A549 (cell line): ENCODE measurements around the gene HCST. TPM values are rescaled to one million over a fixed set of nuclear protein-coding genes. Genes with fewer than 3 reads are reported as not detected.

ENCODE experiments used
- ATAC-seq, 2 experiments: fragments of 200-7000 bp in 1 of 2; fragments of >200 bp in 1 of 2; cut with Nextera tagmentation in 1 of 2; cut with Tn5 transposase in 1 of 2; 3 replicates each; pipeline versions ENCODE4 v1.8.0 to v1.9.1; 2018 to 2020; ENCODE audit warnings: mild to moderate bottlenecking in 1 of 2, moderate library complexity in 1 of 2
- CTCF ChIA-PET: fragments of 300-600 bp; sonication (Branson Sonifier 250); formaldehyde crosslinking; extraction: SDS; loops from one replicate; lab custom pipeline; 2021; ENCODE audit warnings: antibody characterized with exemption, inconsistent platforms; lab: Yijun Ruan, JAX
- POLR2A ChIA-PET: fragments of 350-600 bp; formaldehyde crosslinking; extraction: SDS; loops from one replicate; lab custom pipeline; 2021; ENCODE audit warnings: antibody characterized with exemption, inconsistent platforms; lab: Yijun Ruan, JAX
- DNase-seq, 2 experiments: peaks; one replicate each; pipeline versions ENCODE4 v3.0.0 to v3.0.0-alpha.2; 2011 to 2016; ENCODE audit warnings: low read depth in 1 of 2, low spot score in 1 of 2
- FAIRE-seq: peaks from 2 replicates; lab custom pipeline; 2011; peaks lifted over from hg19 to GRCh38; lab: Jason Lieb, UNC
- H3K27ac ChIP-seq, 2 experiments: fragments of >200 bp; sonication (Bioruptor Twin); formaldehyde crosslinking; 3 replicates each; pipeline ENCODE4 v1.5.1; 2016 to 2017
- H3K4me1 ChIP-seq: fragments of >200 bp; sonication (Bioruptor Twin); formaldehyde crosslinking; 3 replicates; pipeline ENCODE4 v1.6.1; 2016
- H3K4me2 ChIP-seq: fragments of >200 bp; sonication (Bioruptor Twin); formaldehyde crosslinking; 3 replicates; pipeline ENCODE4 v1.6.1; 2016
- H3K4me3 ChIP-seq: fragments of >200 bp; sonication (Bioruptor Twin); formaldehyde crosslinking; 3 replicates; pipeline ENCODE4 v1.5.1; 2016
- H3K9me3 ChIP-seq: fragments of >200 bp; sonication (Bioruptor Twin); formaldehyde crosslinking; 3 replicates; pipeline ENCODE4 v1.6.1; 2016
- ATOH8 ChIP-seq: fragments of 250-450 bp; sonication (Bioruptor Pico); IDR thresholded peaks from 2 replicates; pipeline ENCODE4 v1.5.0; 2020; ENCODE audit warnings: low read depth, mild to moderate bottlenecking, moderate library complexity
- CBX8 ChIP-seq: fragments of 200-600 bp; sonication (generic); IDR thresholded peaks from 2 replicates; pipeline ENCODE4 v1.6.1; 2016
- EHF ChIP-seq: fragments of 250-450 bp; sonication (Bioruptor Pico); IDR thresholded peaks from 2 replicates; pipeline ENCODE4 v1.5.0; 2020; ENCODE audit warnings: mild to moderate bottlenecking
- ESRRA ChIP-seq: fragments of 150-350 bp; IDR thresholded peaks from 2 replicates; pipeline ENCODE4 v1.6.1; 2014; ENCODE audit warnings: mild to moderate bottlenecking, low read length, borderline replicate concordance
- FOSL2 ChIP-seq, 2 experiments: fragments of 450-650 bp in 1 of 2; fragments of >200 bp in 1 of 2; sonication (Bioruptor Twin) in 1 of 2; formaldehyde crosslinking; IDR thresholded peaks; 2 replicates each; pipeline versions ENCODE4 v1.5.0 to v1.6.1; 2016 to 2020; ENCODE audit warnings: mild to moderate bottlenecking in 1 of 2, moderate library complexity in 1 of 2
- HES2 ChIP-seq: fragments of >200 bp; sonication (Bioruptor Twin); formaldehyde crosslinking; IDR thresholded peaks from 2 replicates; pipeline ENCODE4 v1.6.1; 2016
- NPAS2 ChIP-seq: fragments of 250-450 bp; sonication (Bioruptor Pico); IDR thresholded peaks from 2 replicates; pipeline ENCODE4 v1.8.0; 2022; ENCODE audit warnings: mild to moderate bottlenecking, moderate library complexity, borderline replicate concordance
- PBX3 ChIP-seq: IDR thresholded peaks from 2 replicates; pipeline ENCODE4 v1.6.1; 2012
- PHF8 ChIP-seq: fragments of 200-600 bp; sonication (generic); IDR thresholded peaks from 2 replicates; pipeline ENCODE4 v1.6.1; 2016; ENCODE audit warnings: low read depth, mild to moderate bottlenecking, antibody characterized with exemption, moderate library complexity, borderline replicate concordance
- RAD21 ChIP-seq, 2 experiments: fragments of >200 bp in 1 of 2; sonication (Bioruptor Twin) in 1 of 2; formaldehyde crosslinking in 1 of 2; IDR thresholded peaks in 1 of 2; conservative IDR thresholded peaks in 1 of 2; 2 replicates in 1 of 2; 3 replicates in 1 of 2; pipeline ENCODE4 v1.6.1; 2012 to 2018; ENCODE audit warnings: inconsistent platforms in 1 of 2
- RFX5 ChIP-seq: fragments of 450-650 bp; IDR thresholded peaks from 2 replicates; pipeline ENCODE4 v1.7.1; 2014; ENCODE audit warnings: antibody characterized with exemption, mild to moderate bottlenecking, moderate library complexity
- SREBF2 ChIP-seq: fragments of 450-650 bp; IDR thresholded peaks from 2 replicates; pipeline ENCODE4 v1.6.1; 2014; ENCODE audit warnings: mild to moderate bottlenecking, moderate library complexity
- WGBS: methylation state at CpG from one replicate; pipeline ENCODE4 v1.1.6; 2017; ENCODE audit errors: missing lambda C conversion rate; 5-methylcytosine and 5-hydroxymethylcytosine counted together
- polyA plus RNA-seq, 4 experiments: library from polyadenylated mRNA; depleted of rRNA in 3 of 4; stranded (reverse); fragments of >200 nt; fragmentation: RNase III in 1 of 4; extraction: RNeasy Plus Mini Kit Qiagen cat#74134 plus additional on column Dnase treatment in 1 of 4; gene quantifications; 2 replicates in 3 of 4; 3 replicates in 1 of 4; pipeline ENCODE4 v1.2.3, GENCODE V29; 2011 to 2017

The HCST gene
- polyA plus RNA-seq, 2 of the 4 experiments (the other 2 are of a cell fraction) = 0.49 TPM; not detected in 1

GRCh38 chr19:35939307-35940077 lies 37.2 kb downstream of the HCST start:
- TF ChIP-seq CBX8 = no peak
- no peak overlapping the region for H3K4me2 ChIP-seq
- DNase-seq = no peak
- no peak overlapping the region for H3K4me3 ChIP-seq
- H3K4me1 ChIP-seq = peaks cover 23% of the 10 kb centered on the region
- ATAC-seq = no peak
- no peak overlapping the region for H3K27ac ChIP-seq
- ChIA-PET POLR2A (no interaction called here), CTCF (interaction anchor here (0.6 to 3.2 kb wide), 5 partner anchors 19 to 123 kb away, joined by 3 to 19 read pairs (median 3); no protein-coding TSS in a partner anchor)
- no peak for FAIRE-seq
- no peaks in the 10 kb centered on the region for H3K9me3 ChIP-seq
- 95% methylated on average over 50 of the region's 55 CpGs for WGBS

GRCh38 chr19:35940078-35940775 lies 37.9 kb downstream of the HCST start:
- H3K27ac ChIP-seq = no peak overlapping the region
- no peak overlapping the region for H3K4me2 ChIP-seq
- ATAC-seq (no peak), FAIRE-seq (no peak), DNase-seq (no peak)
- CTCF ChIA-PET = interaction anchor here (0.7 to 3.2 kb wide), 5 partner anchors 9 to 74 kb away, joined by 3 to 19 read pairs (median 5); partner anchors contain the start of gene ALKBH6
- 93% methylated on average over 49 of the region's 51 CpGs for WGBS
- TF ChIP-seq FOSL2 (IDR thresholded peaks at IDR 0.05) (no peak), FOSL2 (CRISPR knock-in tag; IDR thresholded peaks at IDR 0.05) (peak; percentile 17; the same call in 1 of the 2 replicates), CBX8 (no peak)
- TF ChIP-seq, all 56 proteins: peak for 1
- no peaks in the 10 kb centered on the region for H3K9me3 ChIP-seq
- H3K4me1 ChIP-seq = peaks cover 22% of the 10 kb centered on the region
- H3K4me3 ChIP-seq = no peak overlapping the region
- POLR2A ChIA-PET = interaction anchor here (0.5 kb wide), 1 partner anchor 15 kb away, joined by 3 read pairs; no protein-coding TSS in a partner anchor

GRCh38 chr19:35940839-35941238 lies 38.5 kb downstream of the HCST start:
- no peak overlapping the region for H3K4me2 ChIP-seq
- DNase-seq = no peak
- no peak overlapping the region for H3K27ac ChIP-seq
- H3K4me1 ChIP-seq = peaks cover 17% of the 10 kb centered on the region
- no peak for ATAC-seq
- no peak overlapping the region for H3K4me3 ChIP-seq
- ChIA-PET CTCF (interaction anchor here (0.6 to 3.2 kb wide), 8 partner anchors 8 to 130 kb away, joined by 3 to 19 read pairs (median 4); partner anchors contain the start of gene ALKBH6), POLR2A (interaction anchor here (0.5 kb wide), 1 partner anchor 16 kb away, joined by 3 read pairs; no protein-coding TSS in a partner anchor)
- peak; percentile 97 for FAIRE-seq
- TF ChIP-seq EHF (CRISPR knock-in tag) (no peak), ATOH8 (no peak), ESRRA (no peak)
- 75% methylated on average over 4 of the region's 4 CpGs for WGBS
- no peaks in the 10 kb centered on the region for H3K9me3 ChIP-seq

- no peak for ATAC-seq
- Histone ChIP-seq H3K4me3 (no peak overlapping the region), H3K27ac (no peak overlapping the region), H3K9me3 (no peaks in the 10 kb centered on the region), H3K4me1 (peaks cover 11% of the 10 kb centered on the region), H3K4me2 (no peak overlapping the region)
- FAIRE-seq = no peak
- no peak for TF ChIP-seq ATOH8
- no peak for TF ChIP-seq SREBF2
- TF ChIP-seq PBX3 = no peak
- no peak for TF ChIP-seq RAD21 (conservative IDR thresholded peaks at IDR 0.05 in 1 of 2, IDR thresholded peaks at IDR 0.05 in 1 of 2)
- TF ChIP-seq RFX5 = no peak
- no peak for TF ChIP-seq NPAS2
- no peak for TF ChIP-seq HES2
- no peak for TF ChIP-seq PHF8
- no peak for DNase-seq
- POLR2A ChIA-PET = interaction anchor here (0.7 kb wide), 1 partner anchor 36 kb away, joined by 5 read pairs; no protein-coding TSS in a partner anchor
- CTCF ChIA-PET = interaction anchor here (0.5 to 3.2 kb wide), 3 partner anchors 61 to 268 kb away, joined by 3 to 19 read pairs (median 5); no protein-coding TSS in a partner anchor
- 88% methylated on average over 3 of the region's 3 CpGs for WGBS
These were observed 39.9 kb downstream of the HCST start for GRCh38 chr19:35942235-35942634.
